Testis (tissue), 3 donors: ENCODE measurements around the gene BCAS3. TPM values are rescaled to one million over a fixed set of nuclear protein-coding genes. Genes with fewer than 3 reads are reported as not detected.
"Not testable (repeated sequence)": the region's sequence is repeated elsewhere in the genome, so short reads cannot be mapped to it uniquely, and the experiment has no call there.

Source experiments
- DNase-seq: peaks from one replicate; pipeline ENCODE4 v3.0.0-alpha.2; 2019
- H3K27ac ChIP-seq, 2 donors: fragments of 200-600 bp; sonication (generic); one replicate each; pipeline ENCODE4 v1.5.1; 2019
- H3K27me3 ChIP-seq: fragments of 200-600 bp; sonication (generic); one replicate; pipeline ENCODE4 v1.5.1; 2019
- H3K36me3 ChIP-seq: fragments of 200-600 bp; sonication (generic); one replicate; pipeline ENCODE4 v1.5.1; 2017; ENCODE audit warnings: low read depth; ENCODE audit errors: missing control alignments
- H3K4me1 ChIP-seq: fragments of 200-600 bp; sonication (generic); one replicate; pipeline ENCODE4 v1.5.1; 2019
- H3K4me3 ChIP-seq, 2 donors: fragments of 200-600 bp; sonication (generic); one replicate each; pipeline ENCODE4 v1.5.1; 2017 to 2019
- H3K9me3 ChIP-seq: fragments of 200-600 bp; sonication (generic); one replicate; pipeline ENCODE4 v1.5.1; 2017
- CTCF ChIP-seq, 3 experiments: fragments of 450-650 bp in 2 of 3; fragments of 200-600 bp in 1 of 3; sonication (generic) in 1 of 3; IDR thresholded peaks; one replicate each; pipeline ENCODE4 v1.5.1; 2016 to 2019; ENCODE audit warnings: antibody characterized with exemption in 3 of 3, mild to moderate bottlenecking in 2 of 3, moderate library complexity in 1 of 3
- POLR2A ChIP-seq: fragments of 450-650 bp; IDR thresholded peaks from one replicate; pipeline ENCODE4 v1.6.1; 2017; ENCODE audit warnings: antibody characterized with exemption, mild to moderate bottlenecking, moderate library complexity
- WGBS, 2 donors: methylation state at CpG; one replicate each; pipeline ENCODE4 v1.1.5; 2018; 5-methylcytosine and 5-hydroxymethylcytosine counted together
- intact Hi-C: fragments of 100-400 bp; cut with DNase I; formaldehyde crosslinking; loops from one replicate; pipeline ENCODE4 v1.15.1; 2023; ENCODE audit warnings: low total_unique reads
- polyA plus RNA-seq: library from polyadenylated mRNA; stranded (reverse); fragments of 350-450 nt; fragmentation: Illumina TruSeq; extraction: RNeasy Lipid Tissue Mini Kit (QIAGEN cat#74804); gene quantifications from one replicate; pipeline ENCODE4 v1.2.3, GENCODE V29; 2014; ENCODE audit warnings: low read depth, low replicate concordance; ENCODE audit not compliant: insufficient read depth
- total RNA-seq, 2 donors: library from RNA; depleted of rRNA; stranded (reverse); fragments of >200 nt; gene quantifications; one replicate each; pipeline ENCODE4 v1.2.3, GENCODE V29; 2016

BCAS3 gene
- total and polyA plus RNA-seq, 3 donors from 2014 or later, result 54.8 to 96.7 (median 73.0) TPM

GRCh38 chr17:61238455-61238933 lies 560.8 kb downstream of the BCAS3 start:
- TF ChIP-seq POLR2A (no peak), CTCF (IDR thresholded peaks at IDR 0.05) (no peak)
- DNase-seq, result no peak
- no peaks in the 10 kb centered on the region for H3K27me3 ChIP-seq
- WGBS, 2 donors, result 61 to 62% methylated on average over 6 of the region's 6 CpGs
- intact Hi-C loops, result no loop called here
- no peaks in the 10 kb centered on the region for H3K36me3 ChIP-seq
- H3K4me3 ChIP-seq, result no peak overlapping the region
- H3K4me1 ChIP-seq, result peaks cover 12% of the 10 kb centered on the region
- no peak overlapping the region for H3K27ac ChIP-seq
- H3K9me3 ChIP-seq, result no peaks in the 10 kb centered on the region

GRCh38 chr17:61239327-61239726 lies 561.7 kb downstream of the BCAS3 start:
- no peak for DNase-seq
- Histone ChIP-seq H3K36me3 (no peaks in the 10 kb centered on the region), H3K4me3 (no peak overlapping the region), H3K27me3 (no peaks in the 10 kb centered on the region), H3K27ac (no peak overlapping the region), H3K4me1 (peaks cover 12% of the 10 kb centered on the region), H3K9me3 (no peaks in the 10 kb centered on the region)
- intact Hi-C loops, result no loop called here
- TF ChIP-seq POLR2A (no peak), CTCF (IDR thresholded peaks at IDR 0.05) (no peak)
- WGBS, 2 donors, result 48 to 51% methylated on average over 2 of the region's 2 CpGs

GRCh38 chr17:61239953-61240352 lies 562.3 kb downstream of the BCAS3 start:
- H3K27me3 ChIP-seq, result no peaks in the 10 kb centered on the region
- DNase-seq, result no peak
- no peaks in the 10 kb centered on the region for H3K36me3 ChIP-seq
- intact Hi-C loops, result no loop called here
- 82 to 91% methylated on average over 1 of the region's 1 CpG for WGBS, 2 donors
- H3K9me3 ChIP-seq, result no peaks in the 10 kb centered on the region
- no peak overlapping the region for H3K4me3 ChIP-seq
- TF ChIP-seq POLR2A (no peak), CTCF (IDR thresholded peaks at IDR 0.05) (no peak)
- peaks cover 12% of the 10 kb centered on the region for H3K4me1 ChIP-seq
- H3K27ac ChIP-seq, result no peak overlapping the region

- Histone ChIP-seq H3K36me3 (no peaks in the 10 kb centered on the region), H3K27ac (no peak overlapping the region), H3K4me3 (no peak overlapping the region), H3K27me3 (no peaks in the 10 kb centered on the region), H3K9me3 (no peaks in the 10 kb centered on the region), H3K4me1 (peaks cover 3% of the 10 kb centered on the region)
- no peak for TF ChIP-seq POLR2A
- no peak for TF ChIP-seq CTCF (IDR thresholded peaks at IDR 0.05)
- intact Hi-C loops, result no loop called here
- WGBS, 2 donors, result 91 to 92% methylated on average over 5 of the region's 5 CpGs
- DNase-seq, result no peak
These were observed 563.3 kb downstream of the BCAS3 start for GRCh38 chr17:61240851-61241468.

GRCh38 chr17:61244988-61245387 lies 567.3 kb downstream of the BCAS3 start:
- H3K4me1 ChIP-seq, result peaks cover 13% of the 10 kb centered on the region
- H3K4me3 ChIP-seq, DNase-seq, H3K36me3 ChIP-seq, H3K9me3 ChIP-seq, intact Hi-C loops, H3K27me3 ChIP-seq, H3K27ac ChIP-seq: not testable (repeated sequence)
- 83 to 84% methylated on average over 8 of the region's 8 CpGs for WGBS, 2 donors
